ENCODE results near the gene CYB5D1.
"Not testable (repeated sequence)": the region's sequence is repeated elsewhere in the genome, so short reads cannot be mapped to it uniquely, and the experiment has no call there.

DNA sequence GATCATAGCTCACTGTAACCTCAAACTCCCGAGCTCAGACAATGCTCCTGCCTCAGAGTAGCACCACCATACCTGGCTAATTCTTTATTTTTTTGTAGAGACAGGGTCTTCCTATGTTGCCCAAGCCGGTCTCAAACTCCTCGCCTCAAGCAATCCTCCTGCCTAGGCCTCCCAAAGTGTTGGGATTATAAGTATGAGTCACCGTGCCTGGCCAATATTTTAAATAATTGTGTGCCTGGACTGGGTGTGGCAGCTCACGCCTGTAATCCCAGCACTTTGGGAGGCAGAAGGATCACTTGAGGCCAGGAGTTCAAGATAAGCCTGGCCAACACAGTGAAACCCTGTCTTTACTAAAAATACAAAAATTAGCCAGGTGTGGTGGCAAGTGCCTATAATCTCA is 6.6 kb downstream of the CYB5D1 start:
- TF ChIP-seq, protein P1, sequence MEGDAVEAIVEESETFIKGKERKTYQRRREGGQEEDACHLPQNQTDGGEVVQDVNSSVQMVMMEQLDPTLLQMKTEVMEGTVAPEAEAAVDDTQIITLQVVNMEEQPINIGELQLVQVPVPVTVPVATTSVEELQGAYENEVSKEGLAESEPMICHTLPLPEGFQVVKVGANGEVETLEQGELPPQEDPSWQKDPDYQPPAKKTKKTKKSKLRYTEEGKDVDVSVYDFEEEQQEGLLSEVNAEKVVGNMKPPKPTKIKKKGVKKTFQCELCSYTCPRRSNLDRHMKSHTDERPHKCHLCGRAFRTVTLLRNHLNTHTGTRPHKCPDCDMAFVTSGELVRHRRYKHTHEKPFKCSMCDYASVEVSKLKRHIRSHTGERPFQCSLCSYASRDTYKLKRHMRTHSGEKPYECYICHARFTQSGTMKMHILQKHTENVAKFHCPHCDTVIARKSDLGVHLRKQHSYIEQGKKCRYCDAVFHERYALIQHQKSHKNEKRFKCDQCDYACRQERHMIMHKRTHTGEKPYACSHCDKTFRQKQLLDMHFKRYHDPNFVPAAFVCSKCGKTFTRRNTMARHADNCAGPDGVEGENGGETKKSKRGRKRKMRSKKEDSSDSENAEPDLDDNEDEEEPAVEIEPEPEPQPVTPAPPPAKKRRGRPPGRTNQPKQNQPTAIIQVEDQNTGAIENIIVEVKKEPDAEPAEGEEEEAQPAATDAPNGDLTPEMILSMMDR (IDR thresholded peaks at IDR 0.05): not testable (repeated sequence)
- not testable (repeated sequence) for TF ChIP-seq POLR2AphosphoS5, EP300 (IDR thresholded peaks at IDR 0.05)

Measured in esophagus muscularis mucosa (tissue), 4 donors.